MM.1S (cell line): ENCODE measurements around the gene FDX2.

Source experiments
- EZH2 ChIP-seq: fragments of 300-600 bp; sonication (generic); optimal IDR thresholded peaks from 2 replicates; pipeline ENCODE3; 2017; ENCODE audit warnings: low read depth, mild to moderate bottlenecking, antibody characterized with exemption, low read length, mixed read lengths
- TF ChIP-seq, protein P1 (sequence below): fragments of 300-600 bp; sonication (generic); IDR thresholded peaks from 2 replicates; pipeline ENCODE4 v1.5.1; 2016; ENCODE audit warnings: antibody characterized with exemption, low read length, mixed read lengths

- TF ChIP-seq, protein P1, sequence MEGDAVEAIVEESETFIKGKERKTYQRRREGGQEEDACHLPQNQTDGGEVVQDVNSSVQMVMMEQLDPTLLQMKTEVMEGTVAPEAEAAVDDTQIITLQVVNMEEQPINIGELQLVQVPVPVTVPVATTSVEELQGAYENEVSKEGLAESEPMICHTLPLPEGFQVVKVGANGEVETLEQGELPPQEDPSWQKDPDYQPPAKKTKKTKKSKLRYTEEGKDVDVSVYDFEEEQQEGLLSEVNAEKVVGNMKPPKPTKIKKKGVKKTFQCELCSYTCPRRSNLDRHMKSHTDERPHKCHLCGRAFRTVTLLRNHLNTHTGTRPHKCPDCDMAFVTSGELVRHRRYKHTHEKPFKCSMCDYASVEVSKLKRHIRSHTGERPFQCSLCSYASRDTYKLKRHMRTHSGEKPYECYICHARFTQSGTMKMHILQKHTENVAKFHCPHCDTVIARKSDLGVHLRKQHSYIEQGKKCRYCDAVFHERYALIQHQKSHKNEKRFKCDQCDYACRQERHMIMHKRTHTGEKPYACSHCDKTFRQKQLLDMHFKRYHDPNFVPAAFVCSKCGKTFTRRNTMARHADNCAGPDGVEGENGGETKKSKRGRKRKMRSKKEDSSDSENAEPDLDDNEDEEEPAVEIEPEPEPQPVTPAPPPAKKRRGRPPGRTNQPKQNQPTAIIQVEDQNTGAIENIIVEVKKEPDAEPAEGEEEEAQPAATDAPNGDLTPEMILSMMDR, result no peak
- TF ChIP-seq EZH2, result no peak
These were observed 6.4 kb downstream of the FDX2 start, which contains the start of gene ZGLP1 for GRCh38 chr19:10309423-10309822.
